Measurements from ENCODE around the gene MALAT1. TPM values are rescaled to one million over a fixed set of nuclear protein-coding genes. Genes with fewer than 3 reads are reported as not detected.

The MALAT1 gene
- total and polyA plus RNA-seq, 9 donors: 396 to 13,132 (median 8,248) TPM

GRCh38 chr11:65478388-65479183, 20.3 kb upstream of the MALAT1 start:
- intact Hi-C loops (cut with DNase I): loop anchor here in 1 of 4 donors (5.0 kb wide), 1 partner anchor 56 kb away; the partner anchor contains the start of gene NEAT1
- TF ChIP-seq CTCF (IDR thresholded peaks at IDR 0.05) (peak in 1 of 3 donors; percentile 3), EP300 (IDR thresholded peaks at IDR 0.05) (no peak), POLR2A (IDR thresholded peaks at IDR 0.05) (peak; percentile 87)
- Histone ChIP-seq H3K4me1 (ENCODE audit: insufficient read depth) (peaks cover 12% of the 10 kb centered on the region), H3K27ac (peak overlapping the region; percentile 93 to 96), H3K4me3 (peak overlapping the region; percentile 94), H3K36me3 (no peaks in the 10 kb centered on the region), H3K9me3 (no peaks in the 10 kb centered on the region), H3K27me3 (no peaks in the 10 kb centered on the region)
- DNase-seq: peak; percentile 90 to 92 (median 91)
- WGBS, 3 donors: 3 to 22% (median 12%) methylated on average over 29 to 33 of the region's 33 CpGs

- Histone ChIP-seq H3K4me1 (ENCODE audit: insufficient read depth) (peaks cover 12% of the 10 kb centered on the region), H3K4me3 (peak overlapping the region; percentile 94), H3K36me3 (no peaks in the 10 kb centered on the region), H3K9me3 (no peaks in the 10 kb centered on the region), H3K27ac (peak overlapping the region; percentile 93 to 96), H3K27me3 (no peaks in the 10 kb centered on the region)
- intact Hi-C loops (cut with DNase I): loop anchor here in 1 of 4 donors (5.0 kb wide), 1 partner anchor 57 kb away; the partner anchor contains the start of gene NEAT1
- TF ChIP-seq POLR2A (IDR thresholded peaks at IDR 0.05) (no peak), CTCF (IDR thresholded peaks at IDR 0.05) (no peak), EP300 (IDR thresholded peaks at IDR 0.05) (no peak)
- WGBS, 3 donors: 37 to 40% (median 38%) methylated on average over 11 of the region's 11 CpGs
- DNase-seq: peak; percentile 52 to 86 (median 69)
Observed at GRCh38 chr11:65479184-65480145, 19.4 kb upstream of the MALAT1 start.

- peaks cover 18% of the 10 kb centered on the region for H3K4me1 ChIP-seq (ENCODE audit: insufficient read depth)
- TF ChIP-seq POLR2A (IDR thresholded peaks at IDR 0.05) (no peak), EP300 (IDR thresholded peaks at IDR 0.05) (no peak), CTCF (IDR thresholded peaks at IDR 0.05) (no peak)
- WGBS, 3 donors: 98 to 100% (median 99%) methylated on average over 2 of the region's 2 CpGs
Observed at GRCh38 chr11:65482306-65482850, 16.5 kb upstream of the MALAT1 start.

GRCh38 chr11:65485920-65486219, 13.0 kb upstream of the MALAT1 start:
- intact Hi-C loops (cut with DNase I): no loop called here
- Histone ChIP-seq H3K4me1 (ENCODE audit: insufficient read depth) (peaks cover 39% of the 10 kb centered on the region), H3K27me3 (no peaks in the 10 kb centered on the region), H3K36me3 (no peaks in the 10 kb centered on the region), H3K9me3 (no peaks in the 10 kb centered on the region), H3K27ac (peak overlapping the region; percentile 47 to 86), H3K4me3 (no peak overlapping the region)
- no peak for TF ChIP-seq CTCF (IDR thresholded peaks at IDR 0.05)
- no peak for TF ChIP-seq POLR2A (IDR thresholded peaks at IDR 0.05)
- TF ChIP-seq EP300 (IDR thresholded peaks at IDR 0.05): no peak
- WGBS, 3 donors: 36 to 62% (median 45%) methylated on average over 5 of the region's 5 CpGs
- no peak for DNase-seq

More at GRCh38 chr11:65482306-65482850, 16.5 kb upstream of the MALAT1 start:
- Histone ChIP-seq H3K9me3 (no peaks in the 10 kb centered on the region), H3K27me3 (no peaks in the 10 kb centered on the region), H3K27ac (peak overlapping the region in 1 of 2 donors; percentile 68), H3K36me3 (no peaks in the 10 kb centered on the region), H3K4me3 (no peak overlapping the region)
- no peak for DNase-seq
- intact Hi-C loops (cut with DNase I): no loop called here
